Dendritic cell treated with granulocyte-macrophage colony-stimulating factor and Interleukin-4, amounts not matched to agents 40 ng/mL and 50 ng/mL, for 4 days (primary cell): Measurements from ENCODE around the gene SLC6A18.
"Not testable (repeated sequence)": the region's sequence is repeated elsewhere in the genome, so short reads cannot be mapped to it uniquely, and the experiment has no call there.

Experiments
- H3K27ac Mint-ChIP-seq: one replicate; pipeline ENCODE4 v1.8.0; 2022; ENCODE audit warnings: mild to moderate bottlenecking, mixed read lengths
- H3K27me3 Mint-ChIP-seq: one replicate; pipeline ENCODE4 v1.8.0; 2022; ENCODE audit warnings: mild to moderate bottlenecking, mixed read lengths
- H3K36me3 Mint-ChIP-seq: one replicate; pipeline ENCODE4 v1.8.0; 2022; ENCODE audit warnings: low read depth, mixed read lengths
- H3K4me1 Mint-ChIP-seq: one replicate; pipeline ENCODE4 v1.8.0; 2022; ENCODE audit warnings: low read depth, mixed read lengths
- H3K4me3 Mint-ChIP-seq: one replicate; pipeline ENCODE4 v1.8.0; 2022; ENCODE audit warnings: mild to moderate bottlenecking, moderate library complexity, mixed read lengths
- H3K9me3 Mint-ChIP-seq: one replicate; pipeline ENCODE4 v1.8.0; 2022; ENCODE audit warnings: mixed read lengths
- intact Hi-C: fragments of 100-400 bp; cut with micrococcal nuclease; formaldehyde crosslinking; loops from one replicate; pipeline ENCODE4 v1.15.0; 2022

SLC6A18 gene

GRCh38 chr5:1277781-1278180, 52.6 kb downstream of the SLC6A18 start:
- Mint-ChIP-seq H3K27ac (no peak overlapping the region), H3K27me3 (no peaks in the 10 kb centered on the region), H3K4me3 (no peak overlapping the region), H3K4me1 (no peaks in the 10 kb centered on the region), H3K9me3 (peaks cover 21% of the 10 kb centered on the region), H3K36me3 (no peaks in the 10 kb centered on the region)
- intact Hi-C loops, result no loop called here

GRCh38 chr5:1278216-1278615, 53.0 kb downstream of the SLC6A18 start:
- intact Hi-C loops, result no loop called here

GRCh38 chr5:1278656-1279442, 53.7 kb downstream of the SLC6A18 start:
- Mint-ChIP-seq H3K4me3 (no peak overlapping the region), H3K27ac (no peak overlapping the region)
- intact Hi-C loops, result no loop called here

More at GRCh38 chr5:1278216-1278615, 53.0 kb downstream of the SLC6A18 start:
- Mint-ChIP-seq H3K27me3 (no peaks in the 10 kb centered on the region), H3K9me3 (peaks cover 21% of the 10 kb centered on the region), H3K4me1 (no peaks in the 10 kb centered on the region), H3K4me3 (no peak overlapping the region), H3K36me3 (no peaks in the 10 kb centered on the region), H3K27ac (no peak overlapping the region)

GRCh38 chr5:1279443-1280151, 54.4 kb downstream of the SLC6A18 start:
- H3K4me3 Mint-ChIP-seq, result no peak overlapping the region
- no peaks in the 10 kb centered on the region for H3K36me3 Mint-ChIP-seq
- H3K27ac Mint-ChIP-seq, result no peak overlapping the region
- no peaks in the 10 kb centered on the region for H3K27me3 Mint-ChIP-seq
- intact Hi-C loops, result no loop called here
- no peaks in the 10 kb centered on the region for H3K4me1 Mint-ChIP-seq
- H3K9me3 Mint-ChIP-seq, result peaks cover 21% of the 10 kb centered on the region

More at GRCh38 chr5:1278656-1279442, 53.7 kb downstream of the SLC6A18 start:
- H3K4me1 Mint-ChIP-seq, result no peaks in the 10 kb centered on the region
- H3K9me3 Mint-ChIP-seq, result peaks cover 21% of the 10 kb centered on the region
- no peaks in the 10 kb centered on the region for H3K27me3 Mint-ChIP-seq
- H3K36me3 Mint-ChIP-seq, result no peaks in the 10 kb centered on the region

- intact Hi-C loops, result no loop called here
- Mint-ChIP-seq H3K4me1 (no peaks in the 10 kb centered on the region), H3K27me3 (no peaks in the 10 kb centered on the region), H3K4me3 (no peak overlapping the region), H3K27ac (no peak overlapping the region), H3K36me3 (no peaks in the 10 kb centered on the region), H3K9me3 (peaks cover 21% of the 10 kb centered on the region)
These were observed 55.2 kb downstream of the SLC6A18 start for GRCh38 chr5:1280177-1281037.

- intact Hi-C loops, result no loop called here
- Mint-ChIP-seq H3K27ac (no peak overlapping the region), H3K27me3 (no peaks in the 10 kb centered on the region), H3K36me3 (no peaks in the 10 kb centered on the region), H3K4me3 (no peak overlapping the region), H3K9me3 (peaks cover 21% of the 10 kb centered on the region), H3K4me1 (no peaks in the 10 kb centered on the region)
These were observed 56.1 kb downstream of the SLC6A18 start for GRCh38 chr5:1281038-1281882.

GRCh38 chr5:1282131-1282992, 57.2 kb downstream of the SLC6A18 start:
- Mint-ChIP-seq H3K9me3 (peaks cover 18% of the 10 kb centered on the region), H3K4me3 (no peak overlapping the region), H3K36me3 (no peaks in the 10 kb centered on the region), H3K27ac (no peak overlapping the region), H3K27me3 (no peaks in the 10 kb centered on the region), H3K4me1 (no peaks in the 10 kb centered on the region)
- intact Hi-C loops, result no loop called here

GRCh38 chr5:1282993-1283728, 58.0 kb downstream of the SLC6A18 start:
- not testable (repeated sequence) for H3K36me3 Mint-ChIP-seq

GRCh38 chr5:1283729-1284041, 58.5 kb downstream of the SLC6A18 start:
- peaks cover 15% of the 10 kb centered on the region for H3K9me3 Mint-ChIP-seq
- H3K36me3 Mint-ChIP-seq, intact Hi-C loops, H3K27me3 Mint-ChIP-seq, H3K4me3 Mint-ChIP-seq, H3K4me1 Mint-ChIP-seq, H3K27ac Mint-ChIP-seq: not testable (repeated sequence)

More at GRCh38 chr5:1282993-1283728, 58.0 kb downstream of the SLC6A18 start:
- intact Hi-C loops, H3K27ac Mint-ChIP-seq, H3K4me1 Mint-ChIP-seq, H3K4me3 Mint-ChIP-seq, H3K27me3 Mint-ChIP-seq: not testable (repeated sequence)
- H3K9me3 Mint-ChIP-seq, result peaks cover 15% of the 10 kb centered on the region

GRCh38 chr5:1284336-1284970, 59.3 kb downstream of the SLC6A18 start:
- H3K4me1 Mint-ChIP-seq, intact Hi-C loops, H3K27ac Mint-ChIP-seq, H3K36me3 Mint-ChIP-seq, H3K4me3 Mint-ChIP-seq, H3K27me3 Mint-ChIP-seq: not testable (repeated sequence)
- H3K9me3 Mint-ChIP-seq, result peaks cover 11% of the 10 kb centered on the region

- Mint-ChIP-seq H3K4me1 (no peaks in the 10 kb centered on the region), H3K36me3 (no peaks in the 10 kb centered on the region), H3K4me3 (no peak overlapping the region), H3K27me3 (no peaks in the 10 kb centered on the region), H3K27ac (no peak overlapping the region), H3K9me3 (peaks cover 11% of the 10 kb centered on the region)
- intact Hi-C loops, result no loop called here
These were observed 60.0 kb downstream of the SLC6A18 start for GRCh38 chr5:1285141-1285540.

- H3K27ac Mint-ChIP-seq, result no peak overlapping the region
- peaks cover 11% of the 10 kb centered on the region for H3K9me3 Mint-ChIP-seq
- no peaks in the 10 kb centered on the region for H3K27me3 Mint-ChIP-seq
- intact Hi-C loops, result no loop called here
- H3K36me3 Mint-ChIP-seq, result no peaks in the 10 kb centered on the region
- H3K4me1 Mint-ChIP-seq, result no peaks in the 10 kb centered on the region
- H3K4me3 Mint-ChIP-seq, result no peak overlapping the region
These were observed 60.7 kb downstream of the SLC6A18 start for GRCh38 chr5:1285883-1286291.
